A673 (cell line): ENCODE results near the gene NUB1. TPM values are rescaled to one million over a fixed set of nuclear protein-coding genes. Genes with fewer than 3 reads are reported as not detected.

Source experiments
- BruUV-seq: library from RNA; stranded (reverse); fragments of 400-500 nt; replicated peaks from 2 replicates; lab custom pipeline; 2021; lab: Mats Ljungman, UMichigan
- CTCF ChIA-PET: fragments of 300-600 bp; sonication (Branson Sonifier 250); formaldehyde crosslinking; loops from one replicate; lab custom pipeline; 2022; ENCODE audit warnings: antibody characterized with exemption; lab: Charles Lee
- POLR2A ChIA-PET: fragments of 300-600 bp; sonication (Branson Sonifier 250); formaldehyde crosslinking; loops from one replicate; lab custom pipeline; 2022; ENCODE audit warnings: antibody characterized with exemption; ENCODE audit not compliant: low non-redundant PET; lab: Charles Lee
- DNase-seq: peaks from one replicate; pipeline ENCODE4 v3.0.0-alpha.2; 2015; ENCODE audit warnings: low spot score
- H3K27ac ChIP-seq: fragments of 200-600 bp; sonication (generic); 2 replicates; pipeline ENCODE4 v1.5.1; 2016; ENCODE audit warnings: mixed run types, low read depth, mild to moderate bottlenecking, mixed read lengths, antibody characterized with exemption, low read length; ENCODE audit not compliant: poor library complexity, severe bottlenecking
- H3K27me3 ChIP-seq: fragments of 200-600 bp; sonication (generic); replicated peaks from 2 replicates; pipeline ENCODE4 v1.6.1; 2017; ENCODE audit warnings: mixed run types, low read depth, mild to moderate bottlenecking, mixed read lengths, antibody characterized with exemption, low read length; ENCODE audit not compliant: insufficient read depth, poor library complexity
- H3K36me3 ChIP-seq: fragments of 200-600 bp; sonication (generic); 2 replicates; pipeline ENCODE4 v1.6.1; 2016; ENCODE audit warnings: mixed run types, mild to moderate bottlenecking, mixed read lengths, antibody characterized with exemption, low read length; ENCODE audit not compliant: insufficient read depth, poor library complexity, severe bottlenecking
- H3K4me1 ChIP-seq: fragments of 200-600 bp; sonication (generic); 2 replicates; pipeline ENCODE4 v1.6.1; 2017; ENCODE audit warnings: mixed run types, mild to moderate bottlenecking, mixed read lengths, antibody characterized with exemption, low read length; ENCODE audit not compliant: insufficient read depth, poor library complexity, severe bottlenecking
- H3K4me3 ChIP-seq: fragments of 200-600 bp; sonication (generic); 2 replicates; pipeline ENCODE4 v1.5.1; 2016; ENCODE audit warnings: low read depth, mixed run types, mild to moderate bottlenecking, mixed read lengths, low read length; ENCODE audit not compliant: poor library complexity, severe bottlenecking
- H3K9me3 ChIP-seq: fragments of 200-600 bp; sonication (generic); 2 replicates; pipeline ENCODE4 v1.6.1; 2016; ENCODE audit warnings: mixed run types, low read depth, mild to moderate bottlenecking, mixed read lengths, antibody characterized with exemption, low read length; ENCODE audit not compliant: poor library complexity, severe bottlenecking
- CTCF ChIP-seq: fragments of 300-800, 200-600 bp; sonication (generic); conservative IDR thresholded peaks from 2 replicates; pipeline ENCODE4 v1.5.1; 2017; ENCODE audit warnings: low read depth, mild to moderate bottlenecking, antibody characterized with exemption, low read length, moderate library complexity, mixed read lengths
- EZH2 ChIP-seq: fragments of 200-600 bp; sonication (generic); IDR thresholded peaks from 2 replicates; pipeline ENCODE4 v1.6.1; 2017; ENCODE audit warnings: borderline replicate concordance, low read depth, mild to moderate bottlenecking, mixed read lengths, antibody characterized with exemption, low read length; ENCODE audit not compliant: poor library complexity, severe bottlenecking
- intact Hi-C: fragments of 100-400 bp; cut with micrococcal nuclease; formaldehyde crosslinking; loops from one replicate; pipeline ENCODE4 v1.10.0; 2022; ENCODE audit not compliant: unreplicated experiment
- total RNA-seq: library from RNA; stranded (reverse); gene quantifications from 2 replicates; pipeline ENCODE4 v1.2.3, GENCODE V29; 2021

Gene NUB1
- total RNA-seq, 1 experiment from 2014 or later, result 36.9 TPM

- DNase-seq, result no peak
- Histone ChIP-seq H3K27ac (no peak overlapping the region), H3K36me3 (no peaks in the 10 kb centered on the region), H3K27me3 (peaks cover 49% of the 10 kb centered on the region), H3K4me3 (peak overlapping the region; percentile 74), H3K9me3 (no peaks in the 10 kb centered on the region), H3K4me1 (peaks cover 11% of the 10 kb centered on the region)
- ChIA-PET POLR2A (no interaction called here), CTCF (no interaction called here)
- intact Hi-C loops, result no loop called here
- no TSS peak for BruUV-seq
- TF ChIP-seq EZH2 (no peak), CTCF (no peak)
Observed at GRCh38 chr7:151408498-151408838, 66.9 kb downstream of the NUB1 start.

GRCh38 chr7:151408839-151409666, 67.4 kb downstream of the NUB1 start:
- POLR2A ChIA-PET, result no interaction called here
- no peak for TF ChIP-seq EZH2
- TF ChIP-seq CTCF, result no peak
- DNase-seq, result no peak
- intact Hi-C loops, result no loop called here
- no TSS peak for BruUV-seq
- CTCF ChIA-PET, result no interaction called here
- peaks cover 11% of the 10 kb centered on the region for H3K4me1 ChIP-seq
- no peak overlapping the region for H3K27ac ChIP-seq
- peaks cover 50% of the 10 kb centered on the region for H3K27me3 ChIP-seq
- peak overlapping the region; percentile 74 for H3K4me3 ChIP-seq
- no peaks in the 10 kb centered on the region for H3K36me3 ChIP-seq
- H3K9me3 ChIP-seq, result no peaks in the 10 kb centered on the region

GRCh38 chr7:151409667-151410404, 68.2 kb downstream of the NUB1 start, which contains the start of gene WDR86:
WDR86 (minus strand) TSS chr7:151410038; CDS start chr7:151409589, 449 bp downstream.
- Histone ChIP-seq H3K27me3 (peaks cover 50% of the 10 kb centered on the region), H3K9me3 (no peaks in the 10 kb centered on the region), H3K4me3 (peak within 1 kb of the TSS; percentile 74), H3K36me3 (no peaks in the 10 kb centered on the region), H3K4me1 (peaks cover 11% of the 10 kb centered on the region), H3K27ac (peak within 1 kb of the TSS; percentile 57)
- TF ChIP-seq EZH2 (peak; percentile 36), CTCF (no peak)
- intact Hi-C loops, result no loop called here
- POLR2A ChIA-PET, result no interaction called here
- CTCF ChIA-PET, result no interaction called here
- no TSS peak for BruUV-seq
- DNase-seq, result no peak
